ENCODE data around the gene FBXW10.
"Not testable (repeated sequence)": the region's sequence is repeated elsewhere in the genome, so short reads cannot be mapped to it uniquely, and the experiment has no call there.

FBXW10 gene, protein sequence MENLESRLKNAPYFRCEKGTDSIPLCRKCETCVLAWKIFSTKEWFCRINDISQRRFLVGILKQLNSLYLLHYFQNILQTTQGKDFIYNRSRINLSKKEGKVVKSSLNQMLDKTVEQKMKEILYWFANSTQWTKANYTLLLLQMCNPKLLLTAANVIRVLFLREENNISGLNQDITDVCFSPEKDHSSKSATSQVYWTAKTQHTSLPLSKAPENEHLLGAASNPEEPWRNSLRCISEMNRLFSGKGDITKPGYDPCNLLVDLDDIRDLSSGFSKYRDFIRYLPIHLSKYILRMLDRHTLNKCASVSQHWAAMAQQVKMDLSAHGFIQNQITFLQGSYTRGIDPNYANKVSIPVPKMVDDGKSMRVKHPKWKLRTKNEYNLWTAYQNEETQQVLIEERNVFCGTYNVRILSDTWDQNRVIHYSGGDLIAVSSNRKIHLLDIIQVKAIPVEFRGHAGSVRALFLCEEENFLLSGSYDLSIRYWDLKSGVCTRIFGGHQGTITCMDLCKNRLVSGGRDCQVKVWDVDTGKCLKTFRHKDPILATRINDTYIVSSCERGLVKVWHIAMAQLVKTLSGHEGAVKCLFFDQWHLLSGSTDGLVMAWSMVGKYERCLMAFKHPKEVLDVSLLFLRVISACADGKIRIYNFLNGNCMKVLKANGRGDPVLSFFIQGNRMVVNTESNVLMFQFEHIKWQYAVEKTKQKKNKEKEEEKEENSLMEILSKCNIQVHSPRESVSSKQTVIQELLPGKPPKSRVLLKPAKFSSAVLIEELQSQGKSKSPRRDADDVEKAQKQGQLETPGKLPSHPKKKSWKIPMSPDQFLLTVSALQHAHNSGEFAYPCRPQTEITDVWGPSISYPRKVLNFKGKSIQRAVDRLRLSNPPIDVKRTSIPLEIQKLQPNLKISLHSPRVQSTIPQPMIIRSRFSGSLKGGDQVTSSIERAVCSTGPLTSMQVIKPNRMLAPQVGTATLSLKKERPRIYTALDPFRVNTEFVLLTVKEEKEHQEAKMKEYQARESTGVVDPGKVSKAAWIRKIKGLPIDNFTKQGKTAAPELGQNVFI

DNA sequence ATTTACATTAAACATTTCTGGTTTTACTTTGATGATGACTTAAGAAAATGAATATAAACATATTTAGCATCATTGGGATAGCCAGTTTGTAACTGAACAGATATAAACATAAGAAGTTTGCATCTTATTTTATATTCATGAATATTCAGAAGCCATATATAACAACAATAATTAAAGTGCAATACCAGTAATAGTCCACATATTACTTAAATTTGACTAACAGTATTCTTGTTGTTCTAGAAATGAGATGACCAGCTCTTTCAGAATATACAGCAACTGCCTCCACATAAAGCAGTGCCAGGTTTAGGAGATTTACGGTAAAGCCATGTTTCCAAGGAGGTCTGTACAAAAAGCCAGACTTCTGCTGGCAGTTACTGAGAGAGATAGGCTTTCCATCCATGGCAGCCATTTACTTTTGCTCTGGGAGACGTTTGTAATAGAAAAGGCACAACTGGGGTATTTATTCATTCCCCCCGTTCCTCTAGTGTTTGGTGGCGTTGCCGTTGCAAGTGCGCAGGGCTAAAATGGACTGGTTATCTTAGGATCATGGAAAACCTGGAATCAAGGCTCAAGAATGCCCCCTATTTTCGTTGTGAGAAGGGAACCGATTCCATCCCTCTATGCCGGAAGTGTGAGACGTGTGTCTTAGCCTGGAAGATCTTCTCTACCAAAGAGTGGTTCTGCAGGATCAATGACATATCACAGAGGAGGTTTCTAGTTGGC is at the start of gene FBXW10:
Gene FBXW10, plus strand, starts transcription at position 356 of the 723 bp plus-strand sequence. Its CDS starts 191 bp downstream, at position 547.
- DNase-seq, result not testable (repeated sequence)

DNA sequence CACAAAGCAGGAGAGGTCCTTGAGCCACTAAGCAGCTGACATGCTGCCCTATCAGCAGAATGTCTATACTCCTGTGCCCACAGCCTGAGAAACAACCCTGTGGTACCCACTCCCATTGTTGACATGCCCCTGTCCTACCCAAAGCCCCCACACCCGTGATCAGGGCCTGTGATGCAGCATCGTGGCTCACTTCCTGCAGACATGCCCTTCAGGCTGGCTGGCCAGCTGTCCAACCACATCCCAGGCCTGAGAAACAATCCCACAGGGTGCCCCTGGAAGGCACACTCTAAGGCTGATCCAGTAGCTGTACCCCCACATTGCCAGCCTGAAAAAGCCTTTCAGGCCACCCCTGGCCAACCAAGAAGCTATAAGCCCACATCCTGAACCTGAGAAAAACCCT is 48.7 kb upstream of the FBXW10 start:
- DNase-seq, result not testable (repeated sequence)

- not testable (repeated sequence) for DNase-seq
Observed at GRCh38 chr17:18698473-18699103, 45.3 kb upstream of the FBXW10 start.

DNA sequence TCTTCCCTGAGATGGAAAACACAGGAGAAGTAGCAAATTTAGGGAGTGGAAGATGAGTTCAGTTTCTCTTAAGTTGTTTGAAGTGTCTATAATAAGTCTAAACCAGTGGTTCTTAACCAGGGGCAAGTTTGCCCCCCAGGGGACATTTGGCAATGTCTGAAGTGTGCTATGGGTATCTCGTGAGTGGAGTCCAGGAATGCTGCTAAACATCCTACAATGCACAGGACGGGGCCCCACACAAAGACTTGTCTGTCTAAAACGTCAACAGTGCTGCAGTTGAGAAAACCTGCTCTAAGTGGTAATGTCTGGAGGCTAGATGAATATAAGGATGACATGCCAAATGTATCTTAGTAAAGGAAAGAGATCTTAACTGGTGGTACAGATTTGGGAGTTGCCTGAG is 37.9 kb upstream of the FBXW10 start:
- not testable (repeated sequence) for DNase-seq

DNA sequence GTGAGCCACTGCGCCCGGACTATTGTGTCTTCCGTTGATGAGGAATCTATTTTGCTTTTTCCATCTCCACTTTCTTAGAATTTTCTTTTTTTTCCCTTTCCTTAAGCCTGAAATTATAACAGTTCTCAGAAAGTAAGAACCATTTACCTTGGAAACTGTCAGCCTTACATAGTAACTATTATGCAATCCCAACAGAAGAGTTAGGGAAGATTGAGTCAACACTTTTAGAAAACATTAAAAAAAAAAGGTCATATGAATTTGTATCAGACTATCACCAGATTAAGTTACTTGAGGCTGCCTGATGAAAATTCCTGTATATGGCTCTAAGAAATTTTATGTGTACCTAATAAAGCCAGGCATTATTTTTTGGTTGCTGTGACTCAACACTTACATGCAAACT is 35.6 kb upstream of the FBXW10 start:
- not testable (repeated sequence) for DNase-seq

GRCh38 chr17:18712354-18712999 is 31.4 kb upstream of the FBXW10 start:
- peak; percentile 15 to 42 (median 28) for DNase-seq

- not testable (repeated sequence) for DNase-seq
Observed at GRCh38 chr17:18718643-18719427, 25.0 kb upstream of the FBXW10 start.

- not testable (repeated sequence) for DNase-seq
Observed at GRCh38 chr17:18719428-18720110, 24.3 kb upstream of the FBXW10 start.

- not testable (repeated sequence) for DNase-seq
Observed at GRCh38 chr17:18721775-18722547, 21.9 kb upstream of the FBXW10 start.

- not testable (repeated sequence) for DNase-seq
Observed at GRCh38 chr17:18722612-18723011, 21.2 kb upstream of the FBXW10 start.

- DNase-seq, result not testable (repeated sequence)
Observed at GRCh38 chr17:18723509-18723908, 20.3 kb upstream of the FBXW10 start.

DNA sequence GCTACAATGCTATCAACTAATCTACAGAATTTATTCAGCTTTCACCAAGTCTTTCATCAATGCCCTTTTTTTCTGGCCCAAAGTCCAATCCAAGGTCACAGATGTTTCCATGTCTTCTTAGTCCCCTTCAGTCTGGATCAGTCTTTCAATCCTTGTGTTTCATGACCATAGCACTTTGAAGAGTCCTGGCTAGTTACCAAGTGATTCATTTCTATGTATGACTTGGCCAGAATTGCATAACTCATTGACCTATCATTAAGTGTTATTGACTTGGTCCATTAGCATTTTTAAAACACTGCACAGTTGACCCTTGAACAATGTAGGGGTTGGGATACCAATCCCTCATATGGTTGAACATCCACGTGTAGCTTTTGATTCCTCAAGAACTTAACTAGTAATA is 11.4 kb upstream of the FBXW10 start:
- DNase-seq, result not testable (repeated sequence)

GRCh38 chr17:18733350-18733749 is 10.5 kb upstream of the FBXW10 start:
- not testable (repeated sequence) for DNase-seq

DNA sequence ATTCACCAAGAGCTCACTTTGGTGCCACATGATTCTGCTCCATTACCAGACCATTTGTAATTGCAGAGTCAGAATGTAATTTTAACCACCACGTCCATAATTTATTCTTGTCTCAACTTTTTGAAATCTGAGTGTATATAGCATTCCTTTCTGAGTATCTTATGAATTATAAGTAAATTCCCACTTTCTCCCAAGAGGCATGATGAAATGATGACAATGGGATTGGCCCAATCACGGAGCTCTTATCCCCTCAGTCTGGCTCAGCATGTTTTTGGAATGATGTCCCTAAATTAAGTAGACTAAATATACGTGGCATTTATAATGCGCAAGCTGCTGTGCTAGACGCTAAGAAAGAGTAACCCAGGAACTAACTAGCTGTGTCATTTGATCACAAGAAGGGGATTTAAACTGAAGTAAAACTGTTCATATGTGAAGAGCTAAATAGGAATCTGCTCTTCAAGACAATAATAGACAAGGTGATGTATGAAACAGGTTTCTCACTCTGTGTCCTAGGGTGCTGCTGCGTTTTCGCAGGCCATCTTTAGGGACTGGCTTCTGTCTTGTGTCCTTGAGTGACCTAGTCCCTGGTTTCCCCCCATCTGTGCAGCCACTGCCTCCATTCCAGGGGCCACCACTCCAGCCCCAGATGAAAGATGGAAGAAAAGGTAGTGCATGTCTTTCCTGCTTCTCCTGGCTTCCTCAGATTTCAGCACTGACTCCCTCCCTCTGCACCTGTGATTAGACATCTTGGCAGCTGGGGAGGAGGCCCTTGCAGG is 4.0 kb upstream of the FBXW10 start:
- not testable (repeated sequence) for DNase-seq

GRCh38 chr17:18741228-18741627 is 2.6 kb upstream of the FBXW10 start:
- not testable (repeated sequence) for DNase-seq

DNA sequence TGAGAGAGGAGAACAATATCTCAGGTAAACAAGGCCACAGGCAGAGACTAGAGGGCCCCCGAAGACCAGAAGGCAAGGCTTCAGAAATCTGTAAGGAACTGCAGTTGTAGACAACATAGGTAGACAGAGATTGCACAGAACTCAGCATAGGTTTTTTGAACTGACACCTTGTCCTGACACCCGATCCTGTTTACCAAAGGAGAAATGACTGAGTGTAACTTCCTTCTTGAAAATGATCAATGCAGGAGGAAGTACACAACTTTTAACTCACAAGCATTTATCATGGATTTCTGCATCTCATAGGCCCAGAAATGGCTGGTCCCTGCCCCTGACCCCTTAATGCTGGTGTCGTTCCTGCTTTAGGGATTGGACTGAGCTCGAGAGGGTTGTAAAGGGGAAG is 872 bp downstream of the FBXW10 start:
- not testable (repeated sequence) for DNase-seq

GRCh38 chr17:18746551-18746950 is 2.7 kb downstream of the FBXW10 start:
- DNase-seq, result not testable (repeated sequence)

DNA sequence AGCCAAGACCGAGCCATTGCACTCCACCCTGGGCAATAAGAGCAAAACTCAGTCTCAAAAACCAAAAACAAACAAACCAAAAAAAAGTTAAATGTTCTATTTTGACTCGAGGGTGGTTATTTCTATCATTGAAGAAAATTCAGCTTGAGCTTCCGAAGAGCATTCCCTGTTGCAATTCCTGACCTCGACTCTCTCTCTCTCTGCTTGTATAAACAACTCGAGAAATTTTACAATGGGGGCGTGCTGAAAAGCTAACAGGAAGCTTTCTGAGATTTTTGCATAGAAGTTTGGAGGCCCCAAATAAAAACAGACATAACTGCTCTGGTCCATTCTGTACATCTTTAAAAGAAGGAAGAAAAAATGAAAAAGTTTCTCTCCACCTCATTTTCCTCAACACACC is 3.6 kb downstream of the FBXW10 start:
- not testable (repeated sequence) for DNase-seq
